Tibial artery (tissue), 4 donors: Measurements from ENCODE around the gene BCL10.

Experiments used
- DNase-seq, 2 donors: peaks; one replicate each; pipeline ENCODE4 v3.0.0-alpha.2; 2019
- H3K27ac ChIP-seq, 2 donors: fragments of 200-600 bp; sonication (generic) in 1 of 2; 1 replicate in 1 of 2; 2 replicates in 1 of 2; pipeline ENCODE4 v1.5.1; 2018 to 2019; ENCODE audit warnings: mild to moderate bottlenecking in 1 of 2
- H3K27me3 ChIP-seq, 2 donors: fragments of 200-600 bp; sonication (generic) in 1 of 2; one replicate each; pipeline versions ENCODE4 v1.5.1 to v1.6.0; 2016 to 2019
- H3K36me3 ChIP-seq, 3 donors: fragments of 200-600 bp; sonication (generic) in 2 of 3; one replicate each; pipeline ENCODE4 v1.5.1; 2016 to 2019; ENCODE audit warnings: mild to moderate bottlenecking in 2 of 3
- H3K4me1 ChIP-seq, 4 donors: fragments of 200-600 bp; sonication (generic) in 2 of 4; 1 replicate in 3 of 4; 2 replicates in 1 of 4; pipeline ENCODE4 v1.5.1; 2016 to 2019
- H3K4me3 ChIP-seq, 2 donors: fragments of 200-600 bp; sonication (generic) in 1 of 2; 1 replicate in 1 of 2; 2 replicates in 1 of 2; pipeline ENCODE4 v1.5.1; 2018 to 2019; ENCODE audit warnings: mild to moderate bottlenecking in 2 of 2
- H3K9me3 ChIP-seq, 3 donors: fragments of 200-600 bp; sonication (generic) in 1 of 3; one replicate each; pipeline ENCODE4 v1.5.1; 2016 to 2019
- intact Hi-C: fragments of 100-400 bp; cut with DNase I; formaldehyde crosslinking; loops from one replicate; pipeline ENCODE4 v1.15.0; 2023; ENCODE audit warnings: low total_unique reads
- TF ChIP-seq, protein P1 (sequence below), 2 experiments: fragments of 200-600 bp in 1 of 2; fragments of 450-650 bp in 1 of 2; IDR thresholded peaks; one replicate each; pipeline ENCODE4 v1.5.1; 2017 to 2019; ENCODE audit warnings: antibody characterized with exemption in 2 of 2, mild to moderate bottlenecking in 1 of 2, moderate library complexity in 1 of 2

Gene BCL10

DNA sequence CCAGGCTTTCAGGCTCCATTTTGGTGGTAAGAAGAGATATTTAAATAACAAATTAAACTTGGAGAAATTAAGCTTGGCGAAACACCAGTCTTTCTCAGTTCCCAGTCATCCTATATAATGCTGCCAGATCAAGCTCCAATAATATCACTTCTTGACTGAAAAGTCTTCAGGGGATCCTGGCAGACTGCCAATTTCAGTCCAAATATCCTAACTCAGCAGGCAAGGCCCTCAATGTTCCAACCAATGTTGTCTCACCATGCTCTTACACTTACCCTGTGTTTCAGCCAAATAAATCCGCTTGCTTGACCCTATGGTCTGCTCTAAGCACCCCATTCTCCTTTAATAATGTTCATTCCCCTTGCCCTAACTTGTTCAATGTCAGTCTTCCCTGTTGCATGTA is 39.9 kb upstream of the BCL10 start:
- DNase-seq = no peak
- TF ChIP-seq, protein P1, sequence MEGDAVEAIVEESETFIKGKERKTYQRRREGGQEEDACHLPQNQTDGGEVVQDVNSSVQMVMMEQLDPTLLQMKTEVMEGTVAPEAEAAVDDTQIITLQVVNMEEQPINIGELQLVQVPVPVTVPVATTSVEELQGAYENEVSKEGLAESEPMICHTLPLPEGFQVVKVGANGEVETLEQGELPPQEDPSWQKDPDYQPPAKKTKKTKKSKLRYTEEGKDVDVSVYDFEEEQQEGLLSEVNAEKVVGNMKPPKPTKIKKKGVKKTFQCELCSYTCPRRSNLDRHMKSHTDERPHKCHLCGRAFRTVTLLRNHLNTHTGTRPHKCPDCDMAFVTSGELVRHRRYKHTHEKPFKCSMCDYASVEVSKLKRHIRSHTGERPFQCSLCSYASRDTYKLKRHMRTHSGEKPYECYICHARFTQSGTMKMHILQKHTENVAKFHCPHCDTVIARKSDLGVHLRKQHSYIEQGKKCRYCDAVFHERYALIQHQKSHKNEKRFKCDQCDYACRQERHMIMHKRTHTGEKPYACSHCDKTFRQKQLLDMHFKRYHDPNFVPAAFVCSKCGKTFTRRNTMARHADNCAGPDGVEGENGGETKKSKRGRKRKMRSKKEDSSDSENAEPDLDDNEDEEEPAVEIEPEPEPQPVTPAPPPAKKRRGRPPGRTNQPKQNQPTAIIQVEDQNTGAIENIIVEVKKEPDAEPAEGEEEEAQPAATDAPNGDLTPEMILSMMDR (IDR thresholded peaks at IDR 0.05) = no peak

DNA sequence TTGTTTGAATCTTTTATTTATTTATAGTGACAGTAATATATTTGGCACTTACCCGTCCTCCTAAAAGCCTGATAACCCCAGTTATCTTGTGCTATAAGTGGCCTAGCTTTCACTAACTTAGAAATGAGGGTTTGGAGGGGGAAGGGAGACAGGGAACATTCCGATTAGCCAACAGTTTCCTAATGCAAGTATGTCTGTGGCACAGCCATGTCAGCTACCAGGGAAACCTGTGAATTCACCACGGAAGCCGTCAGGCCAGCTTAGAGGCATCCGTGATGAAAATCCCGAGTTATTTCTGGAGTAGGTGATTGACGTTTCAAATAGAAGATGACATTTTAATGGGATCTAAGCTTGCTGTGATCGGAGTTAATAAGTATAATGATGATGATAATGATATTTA is 39.4 kb upstream of the BCL10 start:
- TF ChIP-seq, protein P1 (IDR thresholded peaks at IDR 0.05) = no peak
- peaks cover 0 to 45% (median 26%) of the 10 kb centered on the region in 4 donors for H3K4me1 ChIP-seq
- no peak overlapping the region for H3K4me3 ChIP-seq
- no peak for DNase-seq
- no peaks in the 10 kb centered on the region for H3K27me3 ChIP-seq
- H3K9me3 ChIP-seq = no peaks in the 10 kb centered on the region
- H3K27ac ChIP-seq = peak overlapping the region; percentile 74 to 77
- H3K36me3 ChIP-seq = peaks cover 0 to 4% (median 0%) of the 10 kb centered on the region in 3 donors
- intact Hi-C loops = no loop called here

More for the DNA sequence above, 39.9 kb upstream of the BCL10 start:
- H3K4me1 ChIP-seq = peaks cover 0 to 45% (median 26%) of the 10 kb centered on the region in 4 donors
- no peak overlapping the region for H3K4me3 ChIP-seq
- H3K27me3 ChIP-seq = no peaks in the 10 kb centered on the region
- intact Hi-C loops = no loop called here
- H3K9me3 ChIP-seq = no peaks in the 10 kb centered on the region
- H3K27ac ChIP-seq = peak overlapping the region; percentile 74 to 77
- H3K36me3 ChIP-seq = peaks cover 0 to 4% (median 0%) of the 10 kb centered on the region in 3 donors

GRCh38 chr1:85314726-85315125 is 38.3 kb upstream of the BCL10 start:
- no peak for DNase-seq
- Histone ChIP-seq H3K36me3 (peaks cover 0 to under 1% (median 0%) of the 10 kb centered on the region in 3 donors), H3K4me3 (no peak overlapping the region), H3K27ac (peak overlapping the region; percentile 74 to 77), H3K9me3 (no peaks in the 10 kb centered on the region), H3K27me3 (no peaks in the 10 kb centered on the region), H3K4me1 (peaks cover 0 to 37% (median 26%) of the 10 kb centered on the region in 4 donors)
- TF ChIP-seq, protein P1 (IDR thresholded peaks at IDR 0.05) = no peak
- intact Hi-C loops = loop anchor here (1.0 kb wide), 1 partner anchor 266 kb away; the partner anchor contains the start of gene CCN1

DNA sequence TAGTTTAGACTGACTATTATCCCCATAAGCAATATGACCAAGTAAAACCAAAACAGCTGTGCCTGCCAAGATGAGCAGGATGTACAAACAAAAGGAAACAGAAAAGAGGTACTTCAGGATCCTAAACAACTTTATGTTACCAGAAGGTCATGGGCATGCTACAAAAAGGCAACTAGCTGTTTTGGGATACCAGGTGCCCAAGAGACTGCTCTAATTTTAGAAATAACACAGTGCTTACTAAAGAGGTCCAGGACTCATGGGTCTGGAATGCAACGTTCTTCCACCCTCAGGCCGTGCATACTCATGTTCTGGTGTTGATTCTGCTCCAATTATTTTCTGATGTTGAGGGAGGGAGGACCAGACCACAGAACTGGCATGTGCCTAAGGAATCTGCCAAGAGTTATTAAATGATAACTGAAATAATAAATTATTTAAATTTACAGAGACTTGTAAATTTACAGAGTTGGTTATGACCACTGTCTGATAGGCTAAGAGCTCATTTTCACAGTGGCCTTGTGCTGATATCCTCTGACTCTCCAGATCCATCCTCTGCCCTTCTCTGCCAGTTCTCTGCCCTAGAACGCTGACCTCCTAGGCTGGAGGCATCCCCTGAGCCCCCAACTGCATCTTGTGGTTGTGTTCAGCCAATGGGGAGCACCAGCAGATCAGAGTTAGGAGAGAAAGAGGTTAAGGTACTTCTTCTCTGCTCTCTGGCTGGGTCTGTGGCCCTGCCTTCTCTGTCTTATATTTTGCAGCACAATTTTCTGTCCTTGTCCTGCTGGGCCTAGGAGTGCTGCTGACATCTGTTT is 37.7 kb upstream of the BCL10 start:
- no peaks in the 10 kb centered on the region for H3K36me3 ChIP-seq
- peak; percentile 38 to 75 for DNase-seq
- intact Hi-C loops = loop anchor here (1.0 kb wide), 1 partner anchor 266 kb away; the partner anchor contains the start of gene CCN1
- H3K4me3 ChIP-seq = no peak overlapping the region
- no peaks in the 10 kb centered on the region for H3K27me3 ChIP-seq
- peaks cover 0 to 37% (median 26%) of the 10 kb centered on the region in 4 donors for H3K4me1 ChIP-seq
- peak overlapping the region; percentile 74 to 77 for H3K27ac ChIP-seq
- TF ChIP-seq, protein P1 (IDR thresholded peaks at IDR 0.05) = no peak
- H3K9me3 ChIP-seq = no peaks in the 10 kb centered on the region

DNA sequence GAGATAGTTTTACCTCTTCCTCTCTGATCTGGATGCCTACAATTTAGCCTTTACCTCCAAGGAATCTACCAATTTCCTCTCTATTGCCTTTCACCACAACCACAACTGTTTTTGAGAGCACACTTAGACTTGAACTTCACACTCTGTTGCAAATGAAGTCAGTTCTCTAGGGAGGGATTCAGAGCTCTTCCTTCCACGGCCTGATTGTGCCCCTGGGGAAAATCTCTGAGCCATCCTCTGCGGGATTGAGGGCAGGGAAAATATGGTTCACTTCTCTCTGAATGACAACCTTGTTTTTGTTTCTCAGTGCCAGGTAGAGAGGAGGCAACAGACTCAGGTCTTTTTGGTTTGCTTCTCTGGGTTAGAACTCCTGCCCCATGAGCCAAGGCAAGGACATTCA is 35.4 kb upstream of the BCL10 start:
- no peak for DNase-seq
- intact Hi-C loops = no loop called here
- no peaks in the 10 kb centered on the region for H3K36me3 ChIP-seq
- no peak overlapping the region for H3K4me3 ChIP-seq
- H3K27me3 ChIP-seq = no peaks in the 10 kb centered on the region
- no peaks in the 10 kb centered on the region for H3K9me3 ChIP-seq
- TF ChIP-seq, protein P1 (IDR thresholded peaks at IDR 0.05) = no peak
- peaks cover 0 to 45% (median 31%) of the 10 kb centered on the region in 4 donors for H3K4me1 ChIP-seq
- H3K27ac ChIP-seq = peak overlapping the region in 1 of 2 donors; percentile 21
